Measurements from ENCODE around the gene TMEM219.
"Not testable (repeated sequence)": the region's sequence is repeated elsewhere in the genome, so short reads cannot be mapped to it uniquely, and the experiment has no call there.

The TMEM219 gene

GRCh38 chr16:29959293-29959692, 2.6 kb upstream of the TMEM219 start:
- Histone ChIP-seq H3K27ac (replicated peaks) (no peak overlapping the region), H3K4me3 (replicated peaks; ENCODE audit: insufficient read depth, low read length) (no peak overlapping the region), H3K27me3 (ENCODE audit: insufficient read depth, poor library complexity, severe bottlenecking) (no peaks in the 10 kb centered on the region)
- TF ChIP-seq POLR2AphosphoS5 (IDR thresholded peaks at IDR 0.05; ENCODE audit: low read depth) (no peak), SPI1 (IDR thresholded peaks at IDR 0.05; ENCODE audit: borderline replicate concordance, low read depth) (no peak), GABPA (IDR thresholded peaks at IDR 0.05; ENCODE audit: low read depth) (no peak)
- TF ChIP-seq, protein P1, sequence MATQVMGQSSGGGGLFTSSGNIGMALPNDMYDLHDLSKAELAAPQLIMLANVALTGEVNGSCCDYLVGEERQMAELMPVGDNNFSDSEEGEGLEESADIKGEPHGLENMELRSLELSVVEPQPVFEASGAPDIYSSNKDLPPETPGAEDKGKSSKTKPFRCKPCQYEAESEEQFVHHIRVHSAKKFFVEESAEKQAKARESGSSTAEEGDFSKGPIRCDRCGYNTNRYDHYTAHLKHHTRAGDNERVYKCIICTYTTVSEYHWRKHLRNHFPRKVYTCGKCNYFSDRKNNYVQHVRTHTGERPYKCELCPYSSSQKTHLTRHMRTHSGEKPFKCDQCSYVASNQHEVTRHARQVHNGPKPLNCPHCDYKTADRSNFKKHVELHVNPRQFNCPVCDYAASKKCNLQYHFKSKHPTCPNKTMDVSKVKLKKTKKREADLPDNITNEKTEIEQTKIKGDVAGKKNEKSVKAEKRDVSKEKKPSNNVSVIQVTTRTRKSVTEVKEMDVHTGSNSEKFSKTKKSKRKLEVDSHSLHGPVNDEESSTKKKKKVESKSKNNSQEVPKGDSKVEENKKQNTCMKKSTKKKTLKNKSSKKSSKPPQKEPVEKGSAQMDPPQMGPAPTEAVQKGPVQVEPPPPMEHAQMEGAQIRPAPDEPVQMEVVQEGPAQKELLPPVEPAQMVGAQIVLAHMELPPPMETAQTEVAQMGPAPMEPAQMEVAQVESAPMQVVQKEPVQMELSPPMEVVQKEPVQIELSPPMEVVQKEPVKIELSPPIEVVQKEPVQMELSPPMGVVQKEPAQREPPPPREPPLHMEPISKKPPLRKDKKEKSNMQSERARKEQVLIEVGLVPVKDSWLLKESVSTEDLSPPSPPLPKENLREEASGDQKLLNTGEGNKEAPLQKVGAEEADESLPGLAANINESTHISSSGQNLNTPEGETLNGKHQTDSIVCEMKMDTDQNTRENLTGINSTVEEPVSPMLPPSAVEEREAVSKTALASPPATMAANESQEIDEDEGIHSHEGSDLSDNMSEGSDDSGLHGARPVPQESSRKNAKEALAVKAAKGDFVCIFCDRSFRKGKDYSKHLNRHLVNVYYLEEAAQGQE (IDR thresholded peaks at IDR 0.05; ENCODE audit: insufficient replicate concordance, low read depth): no peak
- TF ChIP-seq, protein P2, sequence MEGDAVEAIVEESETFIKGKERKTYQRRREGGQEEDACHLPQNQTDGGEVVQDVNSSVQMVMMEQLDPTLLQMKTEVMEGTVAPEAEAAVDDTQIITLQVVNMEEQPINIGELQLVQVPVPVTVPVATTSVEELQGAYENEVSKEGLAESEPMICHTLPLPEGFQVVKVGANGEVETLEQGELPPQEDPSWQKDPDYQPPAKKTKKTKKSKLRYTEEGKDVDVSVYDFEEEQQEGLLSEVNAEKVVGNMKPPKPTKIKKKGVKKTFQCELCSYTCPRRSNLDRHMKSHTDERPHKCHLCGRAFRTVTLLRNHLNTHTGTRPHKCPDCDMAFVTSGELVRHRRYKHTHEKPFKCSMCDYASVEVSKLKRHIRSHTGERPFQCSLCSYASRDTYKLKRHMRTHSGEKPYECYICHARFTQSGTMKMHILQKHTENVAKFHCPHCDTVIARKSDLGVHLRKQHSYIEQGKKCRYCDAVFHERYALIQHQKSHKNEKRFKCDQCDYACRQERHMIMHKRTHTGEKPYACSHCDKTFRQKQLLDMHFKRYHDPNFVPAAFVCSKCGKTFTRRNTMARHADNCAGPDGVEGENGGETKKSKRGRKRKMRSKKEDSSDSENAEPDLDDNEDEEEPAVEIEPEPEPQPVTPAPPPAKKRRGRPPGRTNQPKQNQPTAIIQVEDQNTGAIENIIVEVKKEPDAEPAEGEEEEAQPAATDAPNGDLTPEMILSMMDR (IDR thresholded peaks at IDR 0.05; ENCODE audit: insufficient read depth, low read length): no peak
- no peak for DNase-seq (ENCODE audit: low read depth in 1 of 2, low spot score in 1 of 2)

DNA sequence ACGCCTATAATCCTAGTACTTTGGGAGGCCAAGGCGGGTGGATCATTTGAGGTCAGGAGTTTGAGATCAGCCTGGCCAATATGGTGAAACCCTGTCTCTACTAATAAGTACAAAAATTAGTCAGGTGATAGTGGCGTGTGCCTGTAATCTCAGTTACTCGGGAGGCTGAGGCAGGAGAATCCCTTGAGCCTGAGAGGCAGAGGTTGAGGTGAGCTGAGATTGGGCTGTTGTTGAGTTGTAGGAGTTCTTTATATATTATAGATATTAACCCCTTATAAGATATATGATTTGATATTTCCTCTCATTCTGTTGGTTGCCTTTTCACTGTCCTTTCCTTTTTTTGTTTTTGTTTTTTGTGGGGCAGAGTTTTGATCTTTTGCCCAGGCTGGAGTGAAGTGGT, 2.1 kb upstream of the TMEM219 start:
- not testable (repeated sequence) for DNase-seq (ENCODE audit: low read depth in 1 of 2, low spot score in 1 of 2); H3K27me3 ChIP-seq (ENCODE audit: insufficient read depth, poor library complexity, severe bottlenecking); H3K4me3 ChIP-seq (replicated peaks; ENCODE audit: insufficient read depth, low read length); H3K27ac ChIP-seq (replicated peaks)

- Histone ChIP-seq H3K27ac (replicated peaks) (no peak overlapping the region), H3K27me3 (ENCODE audit: insufficient read depth, poor library complexity, severe bottlenecking) (no peaks in the 10 kb centered on the region), H3K4me3 (replicated peaks; ENCODE audit: insufficient read depth, low read length) (peak overlapping the region; percentile 85)
- DNase-seq (ENCODE audit: low read depth in 1 of 2, low spot score in 1 of 2): no peak
- TF ChIP-seq, protein P2 (IDR thresholded peaks at IDR 0.05; ENCODE audit: insufficient read depth, low read length): no peak
- TF ChIP-seq, protein P1 (IDR thresholded peaks at IDR 0.05; ENCODE audit: insufficient replicate concordance, low read depth): no peak
- no peak for TF ChIP-seq SPI1 (IDR thresholded peaks at IDR 0.05; ENCODE audit: borderline replicate concordance, low read depth)
- TF ChIP-seq POLR2AphosphoS5 (IDR thresholded peaks at IDR 0.05; ENCODE audit: low read depth): no peak
- TF ChIP-seq GABPA (IDR thresholded peaks at IDR 0.05; ENCODE audit: low read depth): no peak
These were observed 776 bp upstream of the TMEM219 start for GRCh38 chr16:29961127-29961478.

- Histone ChIP-seq H3K4me3 (replicated peaks; ENCODE audit: insufficient read depth, low read length) (peak overlapping the region; percentile 85), H3K27me3 (ENCODE audit: insufficient read depth, poor library complexity, severe bottlenecking) (no peaks in the 10 kb centered on the region), H3K27ac (replicated peaks) (peak overlapping the region; percentile 81)
- TF ChIP-seq SPI1 (IDR thresholded peaks at IDR 0.05; ENCODE audit: borderline replicate concordance, low read depth): 0 out of 2 replicates have a peak, but pooled peaks have one; percentile 3
- TF ChIP-seq POLR2AphosphoS5 (IDR thresholded peaks at IDR 0.05; ENCODE audit: low read depth): no peak
- peak in 1 of 2 experiments; percentile 30 for DNase-seq (ENCODE audit: low read depth in 1 of 2, low spot score in 1 of 2)
These were observed 590 bp downstream of the TMEM219 start for GRCh38 chr16:29962344-29962994.
